ENCODE data around the gene FBXL20.

DNA sequence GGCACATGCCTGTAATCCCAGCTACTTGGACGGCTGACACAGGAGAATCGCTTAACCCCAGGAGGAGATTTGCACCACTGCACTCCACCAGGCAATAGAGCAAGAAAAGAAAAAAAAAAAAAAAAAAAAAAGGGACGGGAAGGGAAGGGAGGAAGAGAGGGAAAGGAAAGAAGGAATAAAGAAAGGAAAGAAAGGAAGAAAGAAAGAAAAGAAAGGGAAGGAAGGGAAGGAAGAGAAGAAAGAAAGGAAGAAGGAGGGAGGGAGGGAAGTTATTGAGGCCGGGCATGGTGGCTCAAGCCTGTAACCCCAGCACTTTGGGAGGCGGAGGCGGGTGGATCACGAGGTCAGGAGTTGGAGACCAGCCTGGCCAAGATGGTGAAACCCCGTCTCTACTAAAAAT lies 125.3 kb downstream of the FBXL20 start:
- TF ChIP-seq, protein P1, sequence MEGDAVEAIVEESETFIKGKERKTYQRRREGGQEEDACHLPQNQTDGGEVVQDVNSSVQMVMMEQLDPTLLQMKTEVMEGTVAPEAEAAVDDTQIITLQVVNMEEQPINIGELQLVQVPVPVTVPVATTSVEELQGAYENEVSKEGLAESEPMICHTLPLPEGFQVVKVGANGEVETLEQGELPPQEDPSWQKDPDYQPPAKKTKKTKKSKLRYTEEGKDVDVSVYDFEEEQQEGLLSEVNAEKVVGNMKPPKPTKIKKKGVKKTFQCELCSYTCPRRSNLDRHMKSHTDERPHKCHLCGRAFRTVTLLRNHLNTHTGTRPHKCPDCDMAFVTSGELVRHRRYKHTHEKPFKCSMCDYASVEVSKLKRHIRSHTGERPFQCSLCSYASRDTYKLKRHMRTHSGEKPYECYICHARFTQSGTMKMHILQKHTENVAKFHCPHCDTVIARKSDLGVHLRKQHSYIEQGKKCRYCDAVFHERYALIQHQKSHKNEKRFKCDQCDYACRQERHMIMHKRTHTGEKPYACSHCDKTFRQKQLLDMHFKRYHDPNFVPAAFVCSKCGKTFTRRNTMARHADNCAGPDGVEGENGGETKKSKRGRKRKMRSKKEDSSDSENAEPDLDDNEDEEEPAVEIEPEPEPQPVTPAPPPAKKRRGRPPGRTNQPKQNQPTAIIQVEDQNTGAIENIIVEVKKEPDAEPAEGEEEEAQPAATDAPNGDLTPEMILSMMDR (IDR thresholded peaks at IDR 0.05) = no peak
- TF ChIP-seq POLR2A (IDR thresholded peaks at IDR 0.05) = no peak

Measured in prostate gland (tissue), 2 donors.